NCI-H2171 treated with DMSO at 0.1 percent for 48 hours (cell line): ENCODE measurements around the gene DROSHA.
"Not testable (repeated sequence)": the region's sequence is repeated elsewhere in the genome, so short reads cannot be mapped to it uniquely, and the experiment has no call there.

Experiments
- DNase-seq: peaks from one replicate; lab custom pipeline; 2025; lab: John Stamatoyannopoulos, UW

DROSHA gene

DNA sequence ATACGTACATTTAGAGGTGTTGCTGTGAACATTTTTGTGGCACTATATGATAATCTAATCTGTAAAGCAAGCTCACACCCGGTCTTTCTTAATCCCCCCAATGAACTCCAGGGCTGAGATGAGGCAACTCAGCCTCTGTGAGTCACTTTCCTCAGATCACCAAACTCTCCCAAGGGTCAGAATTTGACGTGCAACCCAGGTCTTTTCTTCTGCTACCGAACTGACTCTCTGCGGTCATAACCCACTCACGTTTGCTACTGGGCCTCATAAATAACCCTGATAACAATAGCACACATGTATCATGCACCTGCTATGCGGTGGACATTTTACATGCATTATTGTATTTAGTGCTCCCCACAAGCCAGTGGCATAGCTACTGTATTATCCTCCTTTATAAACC, 153.1 kb downstream of the DROSHA start:
- DNase-seq: no peak

DNA sequence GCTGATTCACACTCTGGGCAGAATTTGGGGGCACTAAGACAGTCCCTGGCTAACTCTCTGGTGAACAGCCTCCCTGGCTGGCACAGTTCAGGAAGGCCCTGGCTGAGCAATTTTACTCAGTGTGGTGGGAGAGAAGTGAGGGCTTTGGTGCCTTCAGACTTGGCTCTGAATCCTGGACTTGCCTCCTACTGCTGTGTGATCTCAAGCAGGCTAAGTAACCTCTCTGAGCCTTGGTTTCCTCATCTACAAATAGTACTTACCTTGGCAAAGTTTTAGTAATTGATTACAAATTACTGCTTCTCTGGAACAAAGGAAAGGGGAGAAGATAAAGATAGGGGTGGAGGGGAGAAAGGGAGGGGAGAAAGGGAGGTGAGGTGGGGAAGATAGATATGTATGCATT, 153.8 kb downstream of the DROSHA start:
- DNase-seq: no peak

DNA sequence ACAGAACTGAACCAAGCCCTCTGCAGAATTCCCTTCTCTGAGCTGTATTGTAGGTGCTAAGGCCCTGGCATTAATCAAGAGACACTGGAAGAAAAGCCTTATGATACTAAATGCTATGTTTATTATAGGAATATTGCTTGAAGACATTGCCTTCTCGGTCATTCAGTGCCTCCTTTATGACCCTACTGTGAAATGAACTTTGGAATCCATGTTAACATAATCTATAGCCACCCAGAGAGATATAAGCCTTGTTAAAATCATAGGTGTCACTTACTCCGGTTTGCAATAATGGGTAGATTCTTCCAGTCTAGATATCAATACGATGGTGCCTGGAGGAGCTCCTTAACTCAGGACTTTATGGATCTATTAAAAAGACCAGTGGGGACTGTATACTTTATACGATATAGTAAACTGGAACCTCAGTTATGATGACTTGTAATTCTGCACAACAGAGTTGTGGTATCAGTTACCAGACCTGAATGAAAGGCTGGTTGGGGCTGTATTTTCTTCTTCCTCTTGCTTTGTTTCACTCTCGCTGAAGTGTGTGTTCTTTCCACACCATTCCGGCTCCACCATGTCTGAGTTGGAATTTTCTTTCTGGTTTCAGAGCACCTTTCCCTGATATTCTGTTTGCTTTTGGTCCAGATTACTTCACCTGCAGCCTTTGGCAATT, 154.5 kb downstream of the DROSHA start:
- DNase-seq: no peak

DNA sequence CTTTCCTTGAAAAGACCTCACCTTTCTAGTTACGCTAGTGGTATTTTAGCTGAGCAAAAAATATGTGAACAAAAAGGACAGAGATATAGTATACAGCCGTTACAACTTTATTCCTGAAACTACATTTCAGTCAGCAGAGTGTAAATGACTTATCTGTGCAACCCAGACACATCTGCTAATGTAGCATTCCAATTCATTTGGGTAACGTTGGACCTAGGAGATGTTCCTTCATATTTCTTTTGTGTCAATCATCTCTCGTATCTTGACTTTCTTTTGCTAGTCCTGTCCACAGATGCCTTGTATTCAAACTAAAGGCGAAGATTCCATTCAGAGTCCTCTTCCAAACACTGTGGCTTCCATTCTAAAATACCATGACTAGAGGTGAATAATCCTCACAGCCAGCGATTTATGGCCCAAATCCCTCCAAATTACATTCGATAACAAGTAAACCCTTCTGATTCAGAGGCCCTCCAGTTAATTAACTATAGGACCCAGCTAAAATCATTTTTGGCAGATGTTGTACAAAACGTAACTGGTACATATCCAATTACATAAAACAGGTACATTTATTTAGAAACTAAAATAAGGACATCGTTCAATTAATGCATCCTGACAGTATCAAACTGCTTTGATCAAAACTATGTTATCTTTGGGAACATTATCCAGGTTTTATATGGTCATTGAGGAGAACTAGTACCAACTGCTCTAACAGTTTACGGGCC, 155.7 kb downstream of the DROSHA start:
- DNase-seq: no peak

DNA sequence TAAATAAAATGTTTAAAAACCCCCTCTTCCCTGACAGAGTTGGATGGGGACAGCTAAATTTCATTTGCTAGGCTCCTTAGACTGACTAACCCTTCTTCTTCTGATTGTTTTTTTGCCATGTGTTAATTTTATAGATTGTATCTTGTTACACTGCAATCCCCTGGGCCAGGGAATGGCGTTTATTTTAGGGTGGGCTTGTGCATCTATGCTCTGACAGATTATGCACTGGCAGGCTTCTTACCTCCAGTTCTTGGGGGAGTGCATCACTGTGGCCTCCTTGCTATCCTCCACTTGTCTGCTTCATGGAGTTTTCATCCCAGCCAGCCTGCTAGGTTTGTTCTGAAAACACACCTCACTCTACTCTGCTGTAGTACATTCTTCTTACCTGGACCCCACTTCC, 159.8 kb downstream of the DROSHA start:
- no peak for DNase-seq

DNA sequence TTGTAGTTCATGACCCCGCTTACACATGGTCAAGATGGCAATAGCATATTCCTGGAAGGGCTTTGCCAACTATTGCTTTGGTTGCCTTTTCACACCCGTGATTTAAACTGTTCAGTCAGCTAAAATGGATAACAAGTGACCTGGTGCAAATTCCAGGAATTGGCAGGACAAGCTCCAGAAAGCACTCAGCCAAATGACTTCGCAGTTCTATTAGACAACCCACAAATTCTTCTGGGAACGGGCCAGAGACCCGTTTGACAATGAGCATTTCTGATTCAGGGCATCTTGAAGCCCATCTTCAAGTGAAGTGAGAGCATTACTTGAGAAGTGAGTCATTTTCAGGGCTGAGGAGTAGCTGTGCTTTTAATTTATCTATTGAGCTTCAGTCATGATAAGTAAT, 165.0 kb downstream of the DROSHA start:
- DNase-seq: no peak

DNA sequence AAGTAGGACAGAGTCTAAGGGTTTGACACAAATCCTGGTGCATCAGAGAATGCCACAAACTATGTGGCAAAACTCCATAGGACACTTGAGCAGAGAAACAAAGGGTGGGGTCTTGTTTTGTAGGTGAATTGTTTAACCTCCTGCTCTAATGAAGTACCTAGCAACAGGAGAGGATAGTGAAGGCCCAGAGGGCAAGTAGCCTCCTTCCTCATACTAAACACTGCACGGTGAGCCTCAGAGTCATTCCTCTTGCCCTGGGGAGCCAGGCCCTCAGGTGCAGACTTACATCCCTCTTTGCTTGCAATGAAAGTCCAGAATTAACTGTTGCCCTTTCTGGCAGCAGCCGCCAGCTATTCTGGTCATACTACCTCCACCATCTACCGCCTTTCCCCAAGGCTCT, 166.1 kb downstream of the DROSHA start:
- DNase-seq: no peak

DNA sequence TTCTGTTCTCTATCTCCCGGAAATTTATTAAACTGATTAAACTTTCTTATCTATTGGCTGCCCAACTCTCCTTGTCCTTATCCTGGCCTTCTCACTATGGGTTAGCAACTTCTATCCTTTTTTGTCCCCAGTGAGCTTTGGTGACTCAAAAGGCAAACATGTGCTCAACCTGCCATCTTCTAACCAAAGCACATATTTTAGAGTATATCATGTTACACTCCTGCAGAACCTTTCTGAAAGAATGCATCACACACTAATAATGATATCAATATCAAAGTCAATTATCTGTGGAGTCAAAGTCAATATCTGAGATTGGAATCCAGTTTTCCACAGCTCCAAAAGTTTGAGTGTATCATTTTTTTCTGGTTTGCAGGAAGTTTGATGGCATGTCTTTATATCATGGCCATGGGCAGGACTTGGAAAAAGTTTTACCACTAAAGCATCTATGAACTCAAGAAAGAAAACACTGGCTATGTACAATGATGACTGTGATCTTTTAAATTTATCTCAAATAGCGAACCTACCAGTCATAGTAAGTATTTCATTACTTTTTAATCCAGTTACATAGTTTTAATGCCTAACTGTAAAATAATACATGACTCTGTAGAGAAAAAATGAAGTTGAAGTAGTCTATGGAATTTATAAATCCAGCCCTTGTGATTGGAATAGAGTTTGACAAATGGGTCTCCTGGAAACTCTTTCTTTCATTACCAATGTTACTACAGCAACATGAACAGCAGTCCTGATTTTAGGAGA, 166.8 kb downstream of the DROSHA start:
- no peak for DNase-seq

DNA sequence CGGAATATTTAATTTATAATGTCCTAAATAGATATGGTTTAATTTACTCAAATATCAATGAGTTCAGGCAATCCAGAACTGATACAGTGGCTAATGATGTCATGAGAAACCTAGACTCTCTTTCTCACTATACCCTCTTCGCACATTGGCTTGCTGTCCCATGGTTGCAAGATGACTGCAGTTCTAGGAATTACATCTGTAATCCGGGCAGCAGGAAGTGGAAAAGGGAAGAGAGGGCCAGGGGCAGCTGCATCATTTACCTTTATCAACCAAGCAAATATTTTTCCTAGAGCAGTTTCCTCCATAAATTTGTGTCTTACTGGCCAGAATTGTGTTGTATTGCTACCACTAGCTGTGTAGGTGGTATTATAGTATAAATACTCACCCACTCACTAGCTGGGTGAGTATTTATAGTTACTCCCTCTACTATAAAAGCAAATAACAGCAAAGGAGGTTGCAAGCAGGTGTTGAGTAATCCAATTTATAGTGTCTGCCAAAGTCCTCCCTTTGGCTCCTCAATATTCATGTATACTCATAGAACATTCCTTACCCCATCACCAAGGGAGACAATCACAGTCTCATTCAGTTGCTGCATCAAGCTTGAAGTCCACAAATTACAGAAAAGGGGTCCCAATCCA, 168.8 kb downstream of the DROSHA start:
- DNase-seq: no peak

DNA sequence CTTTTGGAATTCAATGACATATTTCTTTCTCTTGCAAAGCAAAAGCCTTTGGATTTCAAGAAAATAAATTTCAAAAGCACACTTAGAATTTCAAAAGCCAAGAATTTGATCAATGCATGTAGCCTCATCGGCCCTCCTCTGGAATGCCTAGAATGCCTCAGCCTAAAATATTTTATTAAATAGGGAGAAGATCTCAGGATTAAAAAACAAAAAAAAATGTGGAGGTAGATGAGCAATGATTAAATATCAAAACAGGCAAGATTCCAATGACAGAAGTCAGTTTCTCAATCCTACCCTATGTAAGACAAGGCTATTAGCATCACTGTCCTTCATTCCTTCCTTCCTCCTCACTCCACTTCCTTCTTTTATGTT, 169.4 kb downstream of the DROSHA start:
- DNase-seq: no peak

DNA sequence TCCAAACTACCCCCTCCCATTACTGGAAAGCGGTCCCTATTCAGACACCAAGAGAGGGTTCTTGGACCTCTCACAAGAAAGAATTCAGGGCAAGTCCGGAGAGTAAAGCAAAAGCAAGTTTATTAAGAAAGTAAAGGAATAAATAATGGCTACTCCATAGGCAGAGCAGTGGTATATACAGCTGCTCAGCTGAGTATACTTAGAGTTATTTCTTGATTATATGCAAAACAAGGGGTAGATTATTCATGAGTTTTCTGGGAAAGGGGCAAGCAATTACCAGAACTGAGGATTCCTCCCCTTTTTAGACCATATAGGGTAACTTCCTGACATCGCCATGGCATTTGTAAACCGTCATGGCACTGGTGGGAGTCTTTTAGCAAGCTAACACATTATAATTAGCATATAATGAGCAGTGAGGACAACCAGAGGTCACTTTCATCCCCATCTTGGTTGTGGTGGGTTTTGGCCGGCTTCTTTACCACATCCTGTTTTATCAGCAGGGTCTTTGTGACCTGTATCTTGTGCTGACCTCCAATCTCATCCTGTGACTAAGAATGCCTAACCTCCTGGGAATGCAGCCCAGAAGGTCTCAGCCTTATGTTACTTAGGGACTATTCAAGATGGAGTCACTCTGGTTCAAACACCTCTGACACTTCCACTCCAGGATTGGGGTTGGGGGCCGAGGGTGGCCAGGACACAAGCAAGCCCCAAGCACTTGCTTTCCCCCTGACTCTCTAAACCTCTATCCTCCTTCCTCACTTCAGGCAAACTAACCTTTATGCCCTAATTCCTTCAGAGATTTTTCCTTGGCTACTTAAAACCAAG, 170.0 kb downstream of the DROSHA start:
- not testable (repeated sequence) for DNase-seq

DNA sequence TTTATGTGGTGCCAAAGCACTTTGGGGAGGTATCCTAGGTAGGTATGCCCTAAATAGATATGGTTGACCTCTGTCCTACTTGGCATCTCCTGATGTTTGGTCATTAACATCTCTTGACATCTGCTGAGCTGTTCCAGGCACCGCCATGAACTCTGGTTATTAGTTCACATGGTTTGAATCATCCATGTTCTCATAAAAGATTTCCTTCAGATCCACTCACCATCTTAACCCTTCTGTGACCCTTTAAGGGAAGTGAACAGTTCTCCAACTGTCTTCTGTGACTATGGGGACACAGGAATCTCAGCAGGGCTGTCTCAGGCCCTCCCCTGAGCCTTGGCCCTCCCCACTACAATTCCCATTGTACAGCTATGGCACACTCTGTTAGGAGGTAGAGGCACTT, 170.7 kb downstream of the DROSHA start:
- no peak for DNase-seq

DNA sequence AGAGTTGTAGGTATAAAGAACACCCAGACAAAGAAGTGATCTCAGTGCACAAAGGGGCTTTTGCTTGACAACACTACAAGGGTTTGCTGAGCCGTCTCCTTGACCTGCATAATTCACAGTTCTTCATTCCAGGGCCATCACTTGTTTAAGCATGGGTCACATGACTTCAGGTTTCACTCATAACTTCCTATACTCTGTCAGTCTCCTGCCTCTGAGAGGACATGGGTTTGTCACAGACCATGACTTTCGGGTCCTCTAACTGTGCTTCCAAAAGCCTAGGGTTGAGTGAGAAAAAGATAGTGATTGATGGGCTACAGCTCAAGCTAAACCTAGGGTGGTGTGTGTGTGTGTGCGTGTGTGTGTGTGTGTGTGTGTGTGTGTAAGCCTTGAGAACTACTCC, 172.1 kb downstream of the DROSHA start:
- no peak for DNase-seq

DNA sequence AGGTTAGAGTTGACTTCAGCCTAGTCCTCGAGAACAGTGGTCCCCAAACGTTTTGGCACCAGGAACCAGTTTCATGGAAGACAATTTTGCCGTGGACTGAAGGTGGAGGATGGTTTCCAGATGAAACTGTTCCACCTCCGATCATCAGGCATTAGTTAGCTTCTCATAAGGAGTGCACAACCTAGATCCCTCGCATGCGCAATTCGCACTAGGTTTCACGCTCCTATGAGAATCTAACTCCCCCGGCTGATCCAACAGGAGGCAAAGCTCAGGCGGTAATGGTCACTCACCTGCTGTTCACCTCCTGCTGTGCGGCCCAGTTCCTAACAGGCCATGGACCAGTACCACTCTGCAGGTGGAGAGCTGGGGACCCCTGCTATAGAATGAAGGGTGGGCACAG, 174.9 kb downstream of the DROSHA start:
- DNase-seq: no peak

DNA sequence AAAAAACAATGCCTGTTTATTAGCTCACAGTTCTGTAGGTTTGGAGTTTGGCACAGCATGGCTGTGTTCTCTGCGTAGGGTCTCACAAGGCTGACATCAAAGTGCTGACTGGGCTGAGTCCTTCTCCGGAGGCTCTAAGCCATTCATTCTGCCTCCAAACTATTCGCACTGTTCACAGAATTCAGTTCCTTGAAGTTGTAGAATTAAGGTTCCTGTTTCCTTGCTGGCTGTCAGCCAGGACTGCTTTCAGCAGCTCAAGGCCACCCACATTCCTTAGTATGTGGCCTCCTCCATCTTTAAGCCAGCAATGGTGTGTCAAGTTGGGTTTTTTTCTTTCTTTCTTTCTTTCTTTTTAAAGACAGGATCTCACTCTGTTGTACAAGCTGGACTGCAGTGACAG, 176.6 kb downstream of the DROSHA start:
- DNase-seq: no peak
